SK-N-SH (cell line): ENCODE data around the gene SNX2. TPM values are rescaled to one million over a fixed set of nuclear protein-coding genes. Genes with fewer than 3 reads are reported as not detected.

Source experiments
- CTCF ChIA-PET: fragments of 300-600, 350-600 bp; formaldehyde crosslinking; extraction: SDS; loops from one replicate; lab custom pipeline; 2021; lab: Yijun Ruan, JAX
- POLR2A ChIA-PET: fragments of 350-600 bp; sonication (Branson Sonifier 250); formaldehyde crosslinking; extraction: SDS; loops from one replicate; lab custom pipeline; 2020; ENCODE audit warnings: antibody characterized with exemption, inconsistent platforms; lab: Yijun Ruan, JAX
- DNase-seq: peaks from one replicate; pipeline ENCODE4 v3.0.0; 2012
- H2AFZ ChIP-seq: fragments of 200-600 bp; sonication (generic); 2 replicates; pipeline ENCODE4 v1.8.1; 2016; ENCODE audit warnings: antibody characterized with exemption, mild to moderate bottlenecking, low read depth
- H3F3A ChIP-seq: fragments of 200-600 bp; sonication (generic); replicated peaks from 2 replicates; pipeline ENCODE3; 2016; ENCODE audit warnings: antibody characterized with exemption, mild to moderate bottlenecking; ENCODE audit not compliant: insufficient read depth
- H3K27ac ChIP-seq, 2 experiments: fragments of 200-500 bp in 1 of 2; fragments of 200-600 bp in 1 of 2; sonication (Bioruptor generic) in 1 of 2; sonication (generic), shearing (Covaris generic) in 1 of 2; 2 replicates each; pipeline versions ENCODE4 v1.5.1 to v1.6.1; 2014 to 2016; ENCODE audit warnings: low read depth in 2 of 2, inconsistent platforms in 1 of 2, low read length in 1 of 2, mild to moderate bottlenecking in 1 of 2, mixed read lengths in 1 of 2
- H3K27me3 ChIP-seq: fragments of 200-600 bp; sonication (generic), shearing (Covaris generic); 2 replicates; pipeline ENCODE4 v1.6.1; 2016; ENCODE audit warnings: mixed run types; ENCODE audit not compliant: insufficient read depth
- H3K36me3 ChIP-seq, 2 experiments: fragments of 200-500 bp in 1 of 2; fragments of 200-600 bp in 1 of 2; sonication (Bioruptor generic) in 1 of 2; sonication (generic) in 1 of 2; replicated peaks in 1 of 2; 2 replicates each; pipeline versions ENCODE3 to v1.5.1; 2014 to 2016; ENCODE audit warnings: low read length in 1 of 2, mild to moderate bottlenecking in 1 of 2; ENCODE audit not compliant: insufficient read depth in 2 of 2, control insufficient read depth in 1 of 2
- H3K4me1 ChIP-seq, 2 experiments: fragments of 200-500 bp in 1 of 2; fragments of 200-600 bp in 1 of 2; sonication (Bioruptor generic) in 1 of 2; sonication (generic), shearing (Covaris generic) in 1 of 2; 2 replicates each; pipeline versions ENCODE4 v1.5.1 to v1.6.1; 2014 to 2016; ENCODE audit warnings: low read depth in 1 of 2, low read length in 1 of 2, mixed run types in 1 of 2; ENCODE audit not compliant: insufficient read depth in 2 of 2, control insufficient read depth in 1 of 2
- H3K4me2 ChIP-seq: fragments of 200-600 bp; sonication (generic), shearing (Covaris generic); 2 replicates; pipeline ENCODE4 v1.6.1; 2017; ENCODE audit warnings: mixed run types
- H3K4me3 ChIP-seq, 2 experiments: fragments of 200-500 bp in 1 of 2; fragments of 200-600 bp in 1 of 2; sonication (Bioruptor generic) in 1 of 2; sonication (generic), shearing (Covaris generic) in 1 of 2; 2 replicates each; pipeline versions ENCODE4 v1.5.1 to v1.8.1; 2014 to 2016; ENCODE audit warnings: low read depth in 2 of 2, inconsistent platforms in 1 of 2, low read length in 1 of 2, mild to moderate bottlenecking in 1 of 2, mixed read lengths in 1 of 2, moderate library complexity in 1 of 2
- H3K79me2 ChIP-seq: fragments of 200-600 bp; sonication (generic); 2 replicates; pipeline ENCODE4 v1.8.1; 2017; ENCODE audit warnings: mild to moderate bottlenecking; ENCODE audit not compliant: insufficient read depth
- H3K9ac ChIP-seq: fragments of 200-600 bp; sonication (generic); 2 replicates; pipeline ENCODE4 v1.6.1; 2017; ENCODE audit warnings: mixed run types
- H3K9me2 ChIP-seq: fragments of 200-600 bp; sonication (generic); 2 replicates; pipeline ENCODE4 v1.6.1; 2017; ENCODE audit warnings: mixed run types
- H3K9me3 ChIP-seq: fragments of 200-600 bp; sonication (generic); 2 replicates; pipeline ENCODE4 v1.6.1; 2017; ENCODE audit warnings: mixed run types, mild to moderate bottlenecking, moderate library complexity
- H4K20me1 ChIP-seq: fragments of 200-600 bp; sonication (generic); 2 replicates; pipeline ENCODE4 v1.6.1; 2017; ENCODE audit warnings: mild to moderate bottlenecking, mixed run types; ENCODE audit not compliant: insufficient read depth
- ELF1 ChIP-seq: IDR thresholded peaks from 2 replicates; pipeline ENCODE4 v1.4.0; 2012
- EP300 ChIP-seq, 2 experiments: IDR thresholded peaks; 2 replicates each; pipeline versions ENCODE4 v1.4.0 to v1.6.1; 2012; ENCODE audit warnings: borderline replicate concordance in 1 of 2, low read depth in 1 of 2, low read length in 1 of 2
- FOSL2 ChIP-seq: IDR thresholded peaks from 2 replicates; pipeline ENCODE4 v1.4.0; 2012; ENCODE audit warnings: low read depth, mild to moderate bottlenecking, moderate library complexity, borderline replicate concordance
- FOXJ3 ChIP-seq: sonication (generic); formaldehyde crosslinking; IDR thresholded peaks from 2 replicates; pipeline ENCODE4 v1.5.1; 2020; ENCODE audit warnings: mild to moderate bottlenecking, missing genetic modification reagents
- FOXM1 ChIP-seq: IDR thresholded peaks from 2 replicates; pipeline ENCODE4 v1.4.0; 2012; ENCODE audit warnings: low read depth, mild to moderate bottlenecking
- GABPA ChIP-seq: IDR thresholded peaks from 2 replicates; pipeline ENCODE4 v1.4.0; 2012; ENCODE audit warnings: low read depth, mild to moderate bottlenecking
- MXI1 ChIP-seq: IDR thresholded peaks from 2 replicates; pipeline ENCODE4 v1.6.1; 2012; ENCODE audit warnings: mild to moderate bottlenecking, low read depth, low read length, improper control_type of control experiment
- NFIC ChIP-seq: IDR thresholded peaks from 2 replicates; pipeline ENCODE4 v1.4.0; 2012; ENCODE audit warnings: borderline replicate concordance
- NRF1 ChIP-seq: IDR thresholded peaks from 2 replicates; pipeline ENCODE4 v1.6.1; 2012; ENCODE audit warnings: low read depth, mild to moderate bottlenecking, low read length
- POLR2AphosphoS5 ChIP-seq: IDR thresholded peaks from 2 replicates; pipeline ENCODE4 v1.6.1; 2012; ENCODE audit warnings: low read depth, low read length
- RFX5 ChIP-seq: IDR thresholded peaks from 2 replicates; pipeline ENCODE4 v1.6.1; 2012; ENCODE audit warnings: mild to moderate bottlenecking, improper control_type of control experiment, low read length
- RXRA ChIP-seq: IDR thresholded peaks from 2 replicates; pipeline ENCODE4 v1.4.0; 2012; ENCODE audit warnings: low read depth, mild to moderate bottlenecking, borderline replicate concordance
- SIN3A ChIP-seq: IDR thresholded peaks from 2 replicates; pipeline ENCODE4 v1.6.1; 2012; ENCODE audit warnings: low read depth, mild to moderate bottlenecking, low read length, moderate library complexity, borderline replicate concordance
- SMC3 ChIP-seq: IDR thresholded peaks from 2 replicates; pipeline ENCODE4 v1.6.1; 2012; ENCODE audit warnings: low read depth, low read length, improper control_type of control experiment
- TAF1 ChIP-seq: IDR thresholded peaks from 2 replicates; pipeline ENCODE4 v1.6.1; 2012; ENCODE audit warnings: low read depth, mild to moderate bottlenecking, low read length, moderate library complexity, borderline replicate concordance
- TEAD4 ChIP-seq: IDR thresholded peaks from 2 replicates; pipeline ENCODE4 v1.4.0; 2012; ENCODE audit warnings: mild to moderate bottlenecking, borderline replicate concordance; ENCODE audit not compliant: insufficient read depth
- WGBS: methylation state at CpG from one replicate; pipeline ENCODE4 v1.1.6; 2017; ENCODE audit warnings: low lambda C conversion rate; 5-methylcytosine and 5-hydroxymethylcytosine counted together
- polyA plus RNA-seq, 3 experiments: library from polyadenylated mRNA; depleted of rRNA; stranded (reverse); fragments of >200 nt; gene quantifications; 2 replicates each; pipeline ENCODE4 v1.2.3, GENCODE V29; 2012
- TF ChIP-seq, protein P1 (sequence below): IDR thresholded peaks from 2 replicates; pipeline ENCODE4 v1.4.0; 2012; ENCODE audit warnings: low read depth, borderline replicate concordance
- TF ChIP-seq, protein P2 (sequence below): IDR thresholded peaks from 2 replicates; pipeline ENCODE4 v1.4.0; 2012; ENCODE audit warnings: low read depth
- TF ChIP-seq, protein P3 (sequence below): IDR thresholded peaks from 2 replicates; pipeline ENCODE4 v1.6.1; 2012; ENCODE audit warnings: mild to moderate bottlenecking, low read depth, low read length, moderate library complexity
- TF ChIP-seq, protein P4 (sequence below): fragments of 200-600 bp; sonication (generic); IDR thresholded peaks from 2 replicates; pipeline ENCODE4 v1.6.1; 2017; ENCODE audit warnings: antibody characterized with exemption, mild to moderate bottlenecking, moderate library complexity
- TF ChIP-seq, protein P5 (sequence below): IDR thresholded peaks from 2 replicates; pipeline ENCODE4 v1.4.0; 2012; ENCODE audit warnings: low read depth, borderline replicate concordance

Gene SNX2, protein sequence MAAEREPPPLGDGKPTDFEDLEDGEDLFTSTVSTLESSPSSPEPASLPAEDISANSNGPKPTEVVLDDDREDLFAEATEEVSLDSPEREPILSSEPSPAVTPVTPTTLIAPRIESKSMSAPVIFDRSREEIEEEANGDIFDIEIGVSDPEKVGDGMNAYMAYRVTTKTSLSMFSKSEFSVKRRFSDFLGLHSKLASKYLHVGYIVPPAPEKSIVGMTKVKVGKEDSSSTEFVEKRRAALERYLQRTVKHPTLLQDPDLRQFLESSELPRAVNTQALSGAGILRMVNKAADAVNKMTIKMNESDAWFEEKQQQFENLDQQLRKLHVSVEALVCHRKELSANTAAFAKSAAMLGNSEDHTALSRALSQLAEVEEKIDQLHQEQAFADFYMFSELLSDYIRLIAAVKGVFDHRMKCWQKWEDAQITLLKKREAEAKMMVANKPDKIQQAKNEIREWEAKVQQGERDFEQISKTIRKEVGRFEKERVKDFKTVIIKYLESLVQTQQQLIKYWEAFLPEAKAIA
- polyA plus RNA-seq (2012; rRNA removed), result 17.4 and 23.2 TPM in 2 replicates
- 32.8 and 40.0 TPM in 2 replicates for polyA plus RNA-seq (2012; cell fraction: cytosol; rRNA removed)
- polyA plus RNA-seq (2012; cell fraction: nucleus; rRNA removed), result 3.6 and 8.8 TPM in 2 replicates

DNA sequence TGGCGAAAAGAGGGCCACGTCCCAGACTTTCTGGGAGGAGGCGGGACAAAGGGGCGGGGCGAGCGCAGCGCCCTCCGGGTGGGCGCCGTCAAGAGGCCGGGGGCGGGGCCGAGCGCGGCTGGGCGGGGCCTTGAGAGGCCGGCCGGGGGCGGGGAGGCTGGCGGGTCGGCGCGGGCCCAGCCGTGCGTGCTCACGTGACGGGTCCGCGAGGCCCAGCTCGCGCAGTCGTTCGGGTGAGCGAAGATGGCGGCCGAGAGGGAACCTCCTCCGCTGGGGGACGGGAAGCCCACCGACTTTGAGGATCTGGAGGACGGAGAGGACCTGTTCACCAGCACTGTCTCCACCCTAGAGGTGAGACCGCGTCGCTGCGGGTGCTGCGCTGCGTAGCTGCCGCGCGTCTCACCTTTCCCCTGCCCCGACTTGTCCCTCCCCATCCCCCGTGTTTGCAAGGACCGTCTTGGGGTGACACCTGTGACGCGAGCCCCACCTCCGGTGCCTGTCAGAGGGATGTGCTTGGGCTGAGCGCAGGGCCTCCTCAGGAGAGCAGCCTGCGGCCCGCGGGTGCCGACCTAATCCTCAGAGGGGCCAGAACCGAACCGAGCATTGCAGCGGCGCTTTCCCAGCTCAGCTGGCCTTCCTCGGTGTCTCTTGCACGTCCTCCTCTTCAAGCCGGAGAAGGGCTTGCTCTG, at the start of gene SNX2:
TSS of gene SNX2 (plus strand) at position 220 of the 689 bp plus-strand sequence. CDS start at position 244, 24 bp downstream.
- WGBS, result 0% methylated on average over 25 of the region's 67 CpGs
- Histone ChIP-seq H3K4me2 (peak within 1 kb of the TSS; percentile 81), H2AFZ (peak within 1 kb of the TSS; percentile 99), H3K79me2 (peaks cover 48% of the 10 kb centered on the region), H3K9me2 (no peaks in the 10 kb centered on the region), H3K9me3 (no peaks in the 10 kb centered on the region), H3K27me3 (no peaks in the 10 kb centered on the region), H3F3A (no peaks in the 10 kb centered on the region), H3K27ac (peak within 1 kb of the TSS; percentile 58 to 85), H4K20me1 (peaks cover 10% of the 10 kb centered on the region; the same call in 1 of the 2 replicates), H3K9ac (peak within 1 kb of the TSS; percentile 81), H3K4me1 (peaks cover 5 to 11% of the 10 kb centered on the region in 2 experiments; a peak in 3 of 4 replicates), H3K36me3 (no peaks in the 10 kb centered on the region), H3K4me3 (peak within 1 kb of the TSS; percentile 98 to 99)
- peak; percentile 96 for DNase-seq
- ChIA-PET CTCF (interaction anchor here (0.6 to 2.8 kb wide), 7 partner anchors 20 to 570 kb away, joined by 3 to 7 read pairs (median 3); no protein-coding TSS in a partner anchor), POLR2A (interaction anchor here (0.6 kb wide), 1 partner anchor 16 kb away, joined by 5 read pairs; no protein-coding TSS in a partner anchor)
- TF ChIP-seq EP300 (IDR thresholded peaks at IDR 0.05; ENCODE audit: borderline replicate concordance in 1 of 2, low read depth in 1 of 2, low read length in 1 of 2) (no peak), NRF1 (peak; percentile 31; the same call in 1 of the 2 replicates), NFIC (no peak), FOXJ3 (no peak), GABPA (no peak), FOXM1 (no peak), RXRA (no peak), POLR2AphosphoS5 (peak; percentile 71), FOSL2 (no peak), TAF1 (peak; percentile 75), TEAD4 (no peak), ELF1 (no peak), MXI1 (peak; percentile 33; the same call in 1 of the 2 replicates), RFX5 (no peak), SMC3 (no peak), SIN3A (peak; percentile 69; the same call in 1 of the 2 replicates)
- TF ChIP-seq, protein P1, sequence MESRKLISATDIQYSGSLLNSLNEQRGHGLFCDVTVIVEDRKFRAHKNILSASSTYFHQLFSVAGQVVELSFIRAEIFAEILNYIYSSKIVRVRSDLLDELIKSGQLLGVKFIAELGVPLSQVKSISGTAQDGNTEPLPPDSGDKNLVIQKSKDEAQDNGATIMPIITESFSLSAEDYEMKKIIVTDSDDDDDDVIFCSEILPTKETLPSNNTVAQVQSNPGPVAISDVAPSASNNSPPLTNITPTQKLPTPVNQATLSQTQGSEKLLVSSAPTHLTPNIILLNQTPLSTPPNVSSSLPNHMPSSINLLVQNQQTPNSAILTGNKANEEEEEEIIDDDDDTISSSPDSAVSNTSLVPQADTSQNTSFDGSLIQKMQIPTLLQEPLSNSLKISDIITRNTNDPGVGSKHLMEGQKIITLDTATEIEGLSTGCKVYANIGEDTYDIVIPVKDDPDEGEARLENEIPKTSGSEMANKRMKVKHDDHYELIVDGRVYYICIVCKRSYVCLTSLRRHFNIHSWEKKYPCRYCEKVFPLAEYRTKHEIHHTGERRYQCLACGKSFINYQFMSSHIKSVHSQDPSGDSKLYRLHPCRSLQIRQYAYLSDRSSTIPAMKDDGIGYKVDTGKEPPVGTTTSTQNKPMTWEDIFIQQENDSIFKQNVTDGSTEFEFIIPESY, result no peak
- TF ChIP-seq, protein P2, sequence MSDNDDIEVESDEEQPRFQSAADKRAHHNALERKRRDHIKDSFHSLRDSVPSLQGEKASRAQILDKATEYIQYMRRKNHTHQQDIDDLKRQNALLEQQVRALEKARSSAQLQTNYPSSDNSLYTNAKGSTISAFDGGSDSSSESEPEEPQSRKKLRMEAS, result peak; percentile 52
- TF ChIP-seq, protein P3, sequence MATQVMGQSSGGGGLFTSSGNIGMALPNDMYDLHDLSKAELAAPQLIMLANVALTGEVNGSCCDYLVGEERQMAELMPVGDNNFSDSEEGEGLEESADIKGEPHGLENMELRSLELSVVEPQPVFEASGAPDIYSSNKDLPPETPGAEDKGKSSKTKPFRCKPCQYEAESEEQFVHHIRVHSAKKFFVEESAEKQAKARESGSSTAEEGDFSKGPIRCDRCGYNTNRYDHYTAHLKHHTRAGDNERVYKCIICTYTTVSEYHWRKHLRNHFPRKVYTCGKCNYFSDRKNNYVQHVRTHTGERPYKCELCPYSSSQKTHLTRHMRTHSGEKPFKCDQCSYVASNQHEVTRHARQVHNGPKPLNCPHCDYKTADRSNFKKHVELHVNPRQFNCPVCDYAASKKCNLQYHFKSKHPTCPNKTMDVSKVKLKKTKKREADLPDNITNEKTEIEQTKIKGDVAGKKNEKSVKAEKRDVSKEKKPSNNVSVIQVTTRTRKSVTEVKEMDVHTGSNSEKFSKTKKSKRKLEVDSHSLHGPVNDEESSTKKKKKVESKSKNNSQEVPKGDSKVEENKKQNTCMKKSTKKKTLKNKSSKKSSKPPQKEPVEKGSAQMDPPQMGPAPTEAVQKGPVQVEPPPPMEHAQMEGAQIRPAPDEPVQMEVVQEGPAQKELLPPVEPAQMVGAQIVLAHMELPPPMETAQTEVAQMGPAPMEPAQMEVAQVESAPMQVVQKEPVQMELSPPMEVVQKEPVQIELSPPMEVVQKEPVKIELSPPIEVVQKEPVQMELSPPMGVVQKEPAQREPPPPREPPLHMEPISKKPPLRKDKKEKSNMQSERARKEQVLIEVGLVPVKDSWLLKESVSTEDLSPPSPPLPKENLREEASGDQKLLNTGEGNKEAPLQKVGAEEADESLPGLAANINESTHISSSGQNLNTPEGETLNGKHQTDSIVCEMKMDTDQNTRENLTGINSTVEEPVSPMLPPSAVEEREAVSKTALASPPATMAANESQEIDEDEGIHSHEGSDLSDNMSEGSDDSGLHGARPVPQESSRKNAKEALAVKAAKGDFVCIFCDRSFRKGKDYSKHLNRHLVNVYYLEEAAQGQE, result 0 out of 2 replicates have a peak, but pooled peaks have one; percentile 20
- TF ChIP-seq, protein P4, sequence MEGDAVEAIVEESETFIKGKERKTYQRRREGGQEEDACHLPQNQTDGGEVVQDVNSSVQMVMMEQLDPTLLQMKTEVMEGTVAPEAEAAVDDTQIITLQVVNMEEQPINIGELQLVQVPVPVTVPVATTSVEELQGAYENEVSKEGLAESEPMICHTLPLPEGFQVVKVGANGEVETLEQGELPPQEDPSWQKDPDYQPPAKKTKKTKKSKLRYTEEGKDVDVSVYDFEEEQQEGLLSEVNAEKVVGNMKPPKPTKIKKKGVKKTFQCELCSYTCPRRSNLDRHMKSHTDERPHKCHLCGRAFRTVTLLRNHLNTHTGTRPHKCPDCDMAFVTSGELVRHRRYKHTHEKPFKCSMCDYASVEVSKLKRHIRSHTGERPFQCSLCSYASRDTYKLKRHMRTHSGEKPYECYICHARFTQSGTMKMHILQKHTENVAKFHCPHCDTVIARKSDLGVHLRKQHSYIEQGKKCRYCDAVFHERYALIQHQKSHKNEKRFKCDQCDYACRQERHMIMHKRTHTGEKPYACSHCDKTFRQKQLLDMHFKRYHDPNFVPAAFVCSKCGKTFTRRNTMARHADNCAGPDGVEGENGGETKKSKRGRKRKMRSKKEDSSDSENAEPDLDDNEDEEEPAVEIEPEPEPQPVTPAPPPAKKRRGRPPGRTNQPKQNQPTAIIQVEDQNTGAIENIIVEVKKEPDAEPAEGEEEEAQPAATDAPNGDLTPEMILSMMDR, result peak; percentile 23; the same call in 1 of the 2 replicates
- TF ChIP-seq, protein P5, sequence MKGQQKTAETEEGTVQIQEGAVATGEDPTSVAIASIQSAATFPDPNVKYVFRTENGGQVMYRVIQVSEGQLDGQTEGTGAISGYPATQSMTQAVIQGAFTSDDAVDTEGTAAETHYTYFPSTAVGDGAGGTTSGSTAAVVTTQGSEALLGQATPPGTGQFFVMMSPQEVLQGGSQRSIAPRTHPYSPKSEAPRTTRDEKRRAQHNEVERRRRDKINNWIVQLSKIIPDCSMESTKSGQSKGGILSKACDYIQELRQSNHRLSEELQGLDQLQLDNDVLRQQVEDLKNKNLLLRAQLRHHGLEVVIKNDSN, result peak; percentile 91
